Measurements from ENCODE around the gene AIP. TPM values are rescaled to one million over a fixed set of nuclear protein-coding genes. Genes with fewer than 3 reads are reported as not detected.
"Not testable (repeated sequence)": the region's sequence is repeated elsewhere in the genome, so short reads cannot be mapped to it uniquely, and the experiment has no call there.

The AIP gene
- total RNA-seq, 2 experiments from 2014 or later = 142 to 144 TPM

DNA sequence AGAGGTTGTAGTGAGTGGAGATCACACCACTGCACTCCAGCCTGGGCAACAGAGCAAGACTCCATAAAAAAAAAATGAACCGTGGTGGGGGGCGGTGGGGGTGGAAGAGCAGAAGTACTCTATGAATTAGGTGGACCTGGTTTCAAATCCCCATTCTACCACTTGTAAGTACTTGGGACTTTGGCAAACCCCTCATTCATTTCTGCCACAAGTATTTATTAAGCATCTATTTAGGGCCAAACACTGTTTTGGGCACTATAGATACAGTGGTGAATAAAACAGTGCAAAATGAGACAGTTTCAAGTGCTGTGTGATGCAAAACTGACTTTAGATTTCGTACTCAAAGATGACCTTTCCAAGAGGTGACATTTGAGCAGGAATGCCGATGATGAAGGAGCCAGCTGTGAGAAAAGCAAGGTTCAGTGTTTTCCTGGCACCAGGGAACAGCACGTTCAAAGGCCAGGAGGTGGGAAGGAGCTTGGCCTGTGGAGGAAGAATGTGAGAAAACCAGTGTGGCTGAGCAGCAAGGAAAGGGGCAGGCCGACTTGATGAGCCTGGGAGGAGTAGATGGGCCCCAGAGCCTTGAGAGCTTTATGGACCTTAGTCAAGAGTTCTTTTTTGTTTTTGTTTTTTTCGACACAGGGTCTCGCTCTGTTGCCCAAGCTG, 12.4 kb upstream of the AIP start:
- ChIA-PET CTCF (interaction anchor here (0.6 to 0.7 kb wide), 3 partner anchors 13 to 182 kb away, joined by 3 to 4 read pairs (median 3); partner anchors contain the start of gene AIP), POLR2A (interaction anchor here (0.6 kb wide), 1 partner anchor 11 kb away, joined by 4 read pairs; no protein-coding TSS in a partner anchor)
- Mint-ChIP-seq H3K4me1 (peaks cover 19% of the 10 kb centered on the region), H3K27ac (peak overlapping the region; percentile 86), H3K27me3 (no peaks in the 10 kb centered on the region), H3K36me3 (ENCODE audit: low read depth) (peaks cover 5% of the 10 kb centered on the region), H3K4me3 (peak overlapping the region; percentile 82), H3K9me3 (ENCODE audit: low read depth) (no peaks in the 10 kb centered on the region)
- ATAC-seq (no peak), DNase-seq (no peak)
- intact Hi-C loops (cut with DNase I, micrococcal nuclease) = no loop called here

DNA sequence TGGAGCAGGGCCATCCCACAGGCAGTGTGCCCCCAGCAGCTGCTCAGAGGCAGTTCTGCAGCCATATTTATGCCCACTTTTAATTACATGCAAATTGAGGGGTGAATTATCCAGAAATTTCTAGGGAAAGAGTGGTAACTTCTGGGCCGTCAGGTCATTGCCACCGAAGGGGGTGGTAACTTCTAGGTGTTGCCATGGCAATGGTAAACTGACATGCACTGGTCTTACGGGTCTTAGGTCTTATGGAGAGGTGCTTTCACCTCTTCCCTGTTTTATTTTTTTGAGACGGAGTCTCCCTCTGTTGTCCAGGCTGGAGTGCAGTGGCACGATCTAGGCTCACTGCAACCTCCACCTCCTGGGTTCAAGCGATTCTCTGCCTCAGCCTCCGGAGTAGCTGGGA, 9.9 kb upstream of the AIP start:
- Mint-ChIP-seq H3K27ac (no peak overlapping the region), H3K27me3 (no peaks in the 10 kb centered on the region), H3K4me1 (peaks cover 6% of the 10 kb centered on the region), H3K36me3 (ENCODE audit: low read depth) (no peaks in the 10 kb centered on the region), H3K9me3 (ENCODE audit: low read depth) (no peaks in the 10 kb centered on the region), H3K4me3 (no peak overlapping the region)
- intact Hi-C loops (cut with DNase I, micrococcal nuclease) = no loop called here
- ChIA-PET CTCF (no interaction called here), POLR2A (no interaction called here)
- ATAC-seq (no peak), DNase-seq (no peak)

DNA sequence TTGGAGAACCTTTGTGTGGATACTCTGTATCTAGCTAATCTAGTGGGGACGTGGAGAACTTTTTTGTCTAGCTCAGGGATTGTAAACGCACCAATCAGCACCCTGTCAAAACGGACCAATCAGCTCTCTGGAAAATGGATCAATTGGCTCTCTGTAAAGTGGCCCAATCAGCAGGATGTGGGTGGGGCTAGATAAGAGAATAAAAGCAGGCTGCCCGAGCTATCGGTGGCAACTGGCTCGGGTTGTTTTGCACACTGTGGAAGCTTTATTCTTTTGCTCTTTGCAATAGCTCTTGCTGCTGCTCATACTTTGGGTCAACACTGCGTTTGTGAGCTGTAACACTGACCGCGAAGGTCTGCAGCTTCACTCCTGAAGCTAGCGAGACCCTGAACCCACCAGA, 6.1 kb upstream of the AIP start:
- H3K4me1 Mint-ChIP-seq; H3K27me3 Mint-ChIP-seq; POLR2A ChIA-PET; H3K9me3 Mint-ChIP-seq (ENCODE audit: low read depth); H3K27ac Mint-ChIP-seq; ATAC-seq; intact Hi-C loops (cut with DNase I, micrococcal nuclease); DNase-seq; H3K36me3 Mint-ChIP-seq (ENCODE audit: low read depth); H3K4me3 Mint-ChIP-seq: not testable (repeated sequence)
- CTCF ChIA-PET = interaction anchor here (0.6 kb wide), 2 partner anchors 58 to 504 kb away, joined by 3 read pairs; no protein-coding TSS in a partner anchor

DNA sequence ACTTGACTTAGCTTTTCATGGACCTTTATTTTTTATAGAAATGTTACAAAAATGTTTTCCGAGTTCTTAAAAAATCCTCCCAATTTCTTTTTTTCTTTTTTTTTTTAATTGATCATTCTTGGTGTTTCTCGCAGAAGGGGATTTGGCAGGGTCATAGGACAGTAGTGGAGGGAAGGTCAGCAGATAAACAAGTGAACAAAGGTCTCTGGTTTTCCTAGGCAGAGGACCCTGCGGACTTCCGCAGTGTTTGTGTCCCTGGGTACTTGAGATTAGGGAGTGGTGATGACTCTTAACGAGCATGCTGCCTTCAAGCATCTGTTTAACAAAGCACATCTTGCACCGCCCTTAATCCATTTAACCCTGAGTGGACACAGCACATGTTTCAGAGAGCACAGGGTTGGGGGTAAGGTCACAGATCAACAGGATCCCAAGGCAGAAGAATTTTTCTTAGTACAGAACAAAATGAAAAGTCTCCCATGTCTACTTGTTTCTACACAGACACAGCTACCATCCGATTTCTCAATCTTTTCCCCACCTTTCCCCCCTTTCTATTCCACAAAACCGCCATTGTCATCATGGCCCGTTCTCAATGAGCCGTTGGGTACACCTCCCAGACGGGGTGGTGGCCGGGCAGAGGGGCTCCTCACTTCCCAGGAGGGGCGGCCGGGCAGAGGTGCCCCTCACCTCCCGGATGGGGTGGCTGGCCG, 5.3 kb upstream of the AIP start:
- POLR2A ChIA-PET; H3K4me3 Mint-ChIP-seq; H3K9me3 Mint-ChIP-seq (ENCODE audit: low read depth); ATAC-seq; DNase-seq; H3K27ac Mint-ChIP-seq; H3K4me1 Mint-ChIP-seq; intact Hi-C loops (cut with DNase I, micrococcal nuclease); H3K36me3 Mint-ChIP-seq (ENCODE audit: low read depth); H3K27me3 Mint-ChIP-seq: not testable (repeated sequence)
- CTCF ChIA-PET = interaction anchor here (0.6 kb wide), 2 partner anchors 59 to 503 kb away, joined by 3 read pairs; no protein-coding TSS in a partner anchor

DNA sequence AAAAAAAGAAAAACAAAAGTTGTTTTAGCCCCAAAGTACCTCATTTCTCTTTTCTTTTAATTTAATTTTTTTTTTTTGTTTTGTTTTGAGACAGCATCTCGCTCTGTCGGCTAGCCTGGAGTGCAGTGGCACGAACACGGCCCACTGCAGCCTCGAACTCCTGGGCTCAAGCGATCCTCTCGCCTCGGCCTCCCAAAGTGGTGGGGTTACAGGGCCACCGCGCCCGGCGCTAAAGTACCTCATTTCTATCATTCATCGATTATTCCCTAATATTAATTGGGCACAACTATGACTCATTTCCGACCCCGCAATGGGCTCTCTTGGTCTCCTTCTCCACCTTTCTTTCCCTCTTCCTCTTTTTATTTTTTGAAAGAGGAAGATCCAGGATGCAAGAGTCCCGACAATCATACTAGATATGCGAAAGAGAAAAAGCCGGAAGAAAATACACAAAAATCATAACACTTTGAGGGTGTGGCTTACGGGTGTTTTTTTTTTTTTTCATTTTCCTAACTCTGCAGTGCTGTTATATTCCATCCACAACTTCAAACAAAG, 475 bp upstream of the AIP start:
- H3K4me1 Mint-ChIP-seq = peaks cover 43% of the 10 kb centered on the region
- ATAC-seq = no peak
- intact Hi-C loops (cut with DNase I, micrococcal nuclease) = loop anchor here in 1 of 2 experiments (1.0 to 10.0 kb wide), 3 partner anchors 13 to 848 kb away; partner anchors contain the start of genes GRK2, RBM4 and TMEM134
- no peaks in the 10 kb centered on the region for H3K27me3 Mint-ChIP-seq
- no peaks in the 10 kb centered on the region for H3K9me3 Mint-ChIP-seq (ENCODE audit: low read depth)
- DNase-seq = no peak
- peaks cover 35% of the 10 kb centered on the region for H3K36me3 Mint-ChIP-seq (ENCODE audit: low read depth)
- H3K4me3 Mint-ChIP-seq = peak overlapping the region; percentile 86
- ChIA-PET POLR2A (interaction anchor here (0.7 kb wide), 1 partner anchor 12 kb away, joined by 4 read pairs; no protein-coding TSS in a partner anchor), CTCF (interaction anchor here (0.7 to 1.2 kb wide), 6 partner anchors 10 to 315 kb away, joined by 3 to 5 read pairs (median 4); partner anchors contain the start of genes CDK2AP2 and TBC1D10C)
- H3K27ac Mint-ChIP-seq = peak overlapping the region; percentile 99

DNA sequence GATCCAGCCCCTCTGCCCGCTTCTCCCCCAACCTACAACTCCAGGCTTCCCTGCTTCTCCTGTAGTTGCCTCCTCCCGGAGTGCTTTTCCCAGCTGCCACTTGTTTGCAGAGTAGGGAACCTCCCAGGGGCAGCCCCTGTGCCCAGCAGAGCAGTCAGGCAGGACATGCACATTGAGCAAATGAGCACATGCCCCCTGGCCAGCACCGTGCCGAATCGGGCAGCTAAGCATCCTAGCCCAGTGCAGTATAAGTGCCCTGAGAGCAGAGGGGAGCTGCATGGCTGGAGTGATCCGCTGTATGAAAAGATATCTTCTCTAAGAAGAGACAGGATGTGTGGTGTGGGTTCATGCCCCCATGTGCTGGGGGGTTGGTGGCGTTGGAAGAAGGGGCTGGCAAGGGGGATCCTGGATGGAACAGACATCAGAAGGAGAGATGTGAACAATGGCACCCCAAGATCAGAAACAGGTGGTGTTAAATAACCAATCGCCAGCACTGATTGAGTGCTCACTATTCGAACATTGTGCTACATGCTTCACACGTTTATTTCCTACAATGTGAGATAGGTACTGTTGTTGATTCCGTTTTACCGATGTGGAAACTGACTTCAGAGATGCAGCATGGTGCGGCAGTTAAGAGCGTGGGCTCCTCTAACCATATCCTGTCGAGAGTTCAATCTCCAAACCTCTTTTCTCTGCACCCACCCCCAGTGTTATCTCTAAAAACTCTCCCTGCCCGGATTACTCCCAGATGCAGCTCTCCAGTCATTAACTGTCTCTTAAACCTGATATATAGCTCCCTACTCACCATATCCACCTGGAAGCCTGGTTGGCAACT, 1.2 kb downstream of the AIP start:
- intact Hi-C loops (cut with DNase I, micrococcal nuclease) = loop anchor here (1.0 to 10.0 kb wide), 14 partner anchors 15 to 849 kb away; partner anchors contain the start of genes CDK2AP2 (in 1 of the 2), GRK2 (in 1 of the 2), PITPNM1 (in 1 of the 2) and POLD4 (in 1 of the 2)
- ATAC-seq (peak; percentile 17), DNase-seq (peak; percentile 74)
- CTCF ChIA-PET = interaction anchor here (0.6 kb wide), 2 partner anchors 38 to 84 kb away, joined by 3 read pairs; no protein-coding TSS in a partner anchor
- Mint-ChIP-seq H3K27ac (peak overlapping the region; percentile 99), H3K9me3 (ENCODE audit: low read depth) (peaks cover 2% of the 10 kb centered on the region), H3K36me3 (ENCODE audit: low read depth) (peaks cover 52% of the 10 kb centered on the region), H3K4me3 (peak overlapping the region; percentile 86), H3K27me3 (no peaks in the 10 kb centered on the region), H3K4me1 (peaks cover 60% of the 10 kb centered on the region)
- POLR2A ChIA-PET = interaction anchor here (0.6 to 1.5 kb wide), 3 partner anchors 15 to 1024 kb away, joined by 3 to 4 read pairs (median 3); partner anchors contain the start of gene TMEM134

DNA sequence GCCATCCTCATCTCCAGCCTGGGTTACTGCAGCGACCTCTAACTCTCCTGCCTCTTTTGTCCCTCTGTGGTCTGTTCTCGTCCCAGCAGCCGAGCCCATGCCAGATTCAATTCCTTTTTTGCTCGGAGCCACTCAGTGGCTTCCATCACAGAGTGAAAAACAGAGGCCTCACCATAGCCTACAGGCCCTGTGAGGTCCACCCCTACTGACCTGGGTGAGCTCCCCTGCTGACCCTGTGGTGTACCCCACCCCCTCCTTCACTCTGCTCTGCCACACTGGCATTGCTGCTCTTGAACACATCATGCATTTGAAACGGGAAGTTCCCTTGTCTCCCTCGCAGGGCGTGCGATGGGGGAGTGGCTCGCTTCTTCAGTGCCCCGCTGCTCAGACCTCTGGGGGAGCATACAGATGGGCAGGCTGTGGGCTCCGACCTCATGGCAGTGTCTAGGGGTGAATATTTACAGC, 2.1 kb downstream of the AIP start:
- intact Hi-C loops (cut with DNase I, micrococcal nuclease) = loop anchor here (1.0 to 10.0 kb wide), 9 partner anchors 16 to 850 kb away; partner anchors contain the start of genes ANKRD13D (in 1 of the 2), GRK2 (in 1 of the 2), PITPNM1 (in 1 of the 2) and PPP1CA (in 1 of the 2)
- H3K9me3 Mint-ChIP-seq (ENCODE audit: low read depth) = peaks cover 2% of the 10 kb centered on the region
- ChIA-PET CTCF (interaction anchor here (0.6 kb wide), 2 partner anchors 37 to 85 kb away, joined by 3 read pairs; no protein-coding TSS in a partner anchor), POLR2A (interaction anchor here (1.5 kb wide), 1 partner anchor 16 kb away, joined by 3 read pairs; the partner anchor contains the start of gene TMEM134)
- H3K27ac Mint-ChIP-seq = peak overlapping the region; percentile 99
- peak overlapping the region; percentile 86 for H3K4me3 Mint-ChIP-seq
- H3K27me3 Mint-ChIP-seq = no peaks in the 10 kb centered on the region
- H3K36me3 Mint-ChIP-seq (ENCODE audit: low read depth) = peaks cover 57% of the 10 kb centered on the region
- DNase-seq (peak; percentile 89), ATAC-seq (peak; percentile 8)
- peaks cover 65% of the 10 kb centered on the region for H3K4me1 Mint-ChIP-seq

DNA sequence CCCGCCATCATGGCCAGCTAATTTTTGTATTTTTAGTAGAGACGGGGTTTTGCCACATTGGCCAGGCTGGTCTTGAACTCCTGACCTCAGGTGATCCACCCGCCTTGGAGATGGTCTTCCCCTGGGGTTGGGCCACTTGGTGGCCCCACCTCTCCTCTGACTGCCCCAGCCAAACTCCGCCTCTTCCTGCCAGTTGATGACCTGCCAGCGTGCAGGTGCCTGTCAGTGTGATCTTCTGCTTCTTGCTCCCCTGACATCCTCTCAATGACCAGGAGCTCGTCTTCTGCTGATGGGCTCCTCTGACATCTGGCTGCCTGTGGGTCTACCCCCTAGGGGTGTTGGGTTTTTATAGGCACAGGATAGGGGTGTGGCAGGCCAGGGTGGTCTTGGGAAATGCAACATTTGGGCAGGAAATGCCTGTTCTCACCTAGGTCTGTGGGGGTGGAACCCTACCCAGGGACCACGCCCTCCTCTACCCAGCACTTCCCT, 3.1 kb downstream of the AIP start:
- H3K27me3 Mint-ChIP-seq; H3K9me3 Mint-ChIP-seq (ENCODE audit: low read depth): not testable (repeated sequence)
- CTCF ChIA-PET = interaction anchor here (0.6 to 0.7 kb wide), 2 partner anchors 71 to 134 kb away, joined by 3 to 4 read pairs; no protein-coding TSS in a partner anchor
- Mint-ChIP-seq H3K4me1 (peaks cover 66% of the 10 kb centered on the region), H3K36me3 (ENCODE audit: low read depth) (peaks cover 65% of the 10 kb centered on the region), H3K4me3 (peak overlapping the region; percentile 86), H3K27ac (peak overlapping the region; percentile 100)
- ATAC-seq = peak; percentile 11
- intact Hi-C loops (cut with DNase I, micrococcal nuclease) = loop anchor here (2.0 to 10.0 kb wide), 6 partner anchors 19 to 851 kb away; partner anchors contain the start of genes ANKRD13D (in 1 of the 2), PITPNM1 (in 1 of the 2), PPP1CA (in 1 of the 2) and PTPRCAP (in 1 of the 2)
- peak; percentile 87 for DNase-seq
- POLR2A ChIA-PET = interaction anchor here (2.5 kb wide), 1 partner anchor 49 kb away, joined by 6 read pairs; the partner anchor contains the start of gene PTPRCAP

DNA sequence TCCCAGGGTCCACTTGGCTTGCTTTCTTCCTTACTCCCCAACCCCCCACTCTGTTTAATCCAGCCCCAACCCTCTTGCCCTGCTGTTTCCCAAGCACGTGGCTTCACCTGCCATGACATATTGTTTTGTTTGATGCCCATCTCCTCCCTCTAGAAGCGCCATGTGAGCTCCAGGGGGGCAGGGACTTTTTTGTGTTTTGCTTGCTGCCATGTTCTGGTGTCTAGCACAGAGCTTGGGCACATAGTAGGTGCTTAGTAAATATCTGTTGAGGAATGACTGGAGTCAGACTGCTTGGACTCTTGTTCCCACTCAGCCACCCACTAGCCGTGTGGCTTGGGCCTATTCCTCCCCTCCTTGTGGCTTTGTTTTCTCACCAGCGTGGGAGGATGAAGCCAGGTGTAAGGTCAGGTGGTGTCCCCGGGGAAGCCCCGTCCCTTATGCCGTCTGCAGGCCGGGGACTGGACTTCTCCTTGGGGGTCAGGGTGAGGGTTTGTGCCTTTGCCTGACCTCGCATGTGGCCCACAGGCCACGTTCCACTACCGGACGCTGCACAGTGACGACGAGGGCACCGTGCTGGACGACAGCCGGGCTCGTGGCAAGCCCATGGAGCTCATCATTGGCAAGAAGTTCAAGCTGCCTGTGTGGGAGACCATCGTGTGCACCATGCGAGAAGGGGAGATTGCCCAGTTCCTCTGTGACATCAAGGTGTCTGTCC, 3.8 kb downstream of the AIP start:
- Mint-ChIP-seq H3K4me3 (peak overlapping the region; percentile 86), H3K9me3 (ENCODE audit: low read depth) (peaks cover 2% of the 10 kb centered on the region), H3K27me3 (no peaks in the 10 kb centered on the region), H3K36me3 (ENCODE audit: low read depth) (peaks cover 68% of the 10 kb centered on the region), H3K27ac (peak overlapping the region; percentile 100), H3K4me1 (peaks cover 68% of the 10 kb centered on the region)
- DNase-seq = peak; percentile 79
- ChIA-PET CTCF (interaction anchor here (0.6 to 1.9 kb wide), 4 partner anchors 19 to 135 kb away, joined by 3 to 11 read pairs (median 4); partner anchors contain the start of gene PPP1CA), POLR2A (interaction anchor here (2.5 kb wide), 1 partner anchor 49 kb away, joined by 6 read pairs; the partner anchor contains the start of gene PTPRCAP)
- intact Hi-C loops (cut with DNase I, micrococcal nuclease) = loop anchor here (1.0 to 10.0 kb wide), 6 partner anchors 20 to 852 kb away; partner anchors contain the start of genes PPP1CA (in 2 of the 2), ANKRD13D (in 1 of the 2), RBM4 (in 1 of the 2) and TBC1D10C (in 1 of the 2)
- ATAC-seq = no peak
